Colonic mucosa (tissue), 4 donors: ENCODE data around the gene PSMC5. TPM values are rescaled to one million over a fixed set of nuclear protein-coding genes. Genes with fewer than 3 reads are reported as not detected.

ENCODE experiments used
- DNase-seq: peaks from one replicate; pipeline ENCODE4 v3.0.0-alpha.2; 2020
- H3K27ac ChIP-seq: fragments of 200-600 bp; one replicate; pipeline ENCODE4 v1.8.0; 2021
- H3K27me3 ChIP-seq: fragments of 200-600 bp; one replicate; pipeline ENCODE4 v1.8.0; 2021
- H3K36me3 ChIP-seq: fragments of 200-600 bp; one replicate; pipeline ENCODE4 v1.8.0; 2021
- H3K4me1 ChIP-seq: fragments of 200-600 bp; one replicate; pipeline ENCODE4 v1.8.0; 2021; ENCODE audit warnings: mild to moderate bottlenecking
- H3K4me3 ChIP-seq: fragments of 200-600 bp; one replicate; pipeline ENCODE4 v1.8.0; 2021
- H3K9ac ChIP-seq, 2 donors: one replicate each; pipeline ENCODE4 v1.7.0; 2013; ENCODE audit warnings: control low read depth in 2 of 2, low read depth in 2 of 2, low read length in 2 of 2
- H3K9me3 ChIP-seq: fragments of 200-600 bp; one replicate; pipeline ENCODE4 v1.8.0; 2021
- CTCF ChIP-seq: fragments of 200-600 bp; IDR thresholded peaks from one replicate; pipeline ENCODE4 v1.8.0; 2022; ENCODE audit warnings: antibody characterized with exemption, mild to moderate bottlenecking
- intact Hi-C: fragments of 100-400 bp; cut with DNase I; formaldehyde crosslinking; loops from one replicate; pipeline ENCODE4 v1.14.1; 2022
- total RNA-seq, 2 donors: library from RNA; stranded (reverse); fragmentation: NEBNext Ultra II Directional in 1 of 2; extraction: Animal tissue kit (Norgen Biotek cat#: 25700) in 1 of 2; gene quantifications; one replicate each; pipeline ENCODE4 v1.2.1, GENCODE V29; 2021
- donor health status: healthy.
- donor health status: DM: no; HTN: no; CAD: no.
- donor health status: DM: no; HTN: no; CAD: no.

The PSMC5 gene
- total RNA-seq, 2 donors from 2014 or later: 86.1 to 138 TPM

- TF ChIP-seq CTCF: no peak
- Histone ChIP-seq H3K27ac (no peak overlapping the region), H3K36me3 (peaks cover 18% of the 10 kb centered on the region), H3K9me3 (no peaks in the 10 kb centered on the region), H3K9ac (no peak overlapping the region), H3K4me3 (no peak overlapping the region), H3K27me3 (no peaks in the 10 kb centered on the region), H3K4me1 (no peaks in the 10 kb centered on the region)
- intact Hi-C loops: no loop called here
- no peak for DNase-seq
These were observed 9.4 kb upstream of the PSMC5 start for GRCh38 chr17:63817736-63818385.

GRCh38 chr17:63819131-63819530 is 8.1 kb upstream of the PSMC5 start:
- peaks cover 18% of the 10 kb centered on the region for H3K36me3 ChIP-seq
- H3K4me3 ChIP-seq: no peak overlapping the region
- H3K9me3 ChIP-seq: no peaks in the 10 kb centered on the region
- no peak overlapping the region for H3K27ac ChIP-seq
- no peaks in the 10 kb centered on the region for H3K4me1 ChIP-seq
- no peak for DNase-seq
- intact Hi-C loops: no loop called here
- no peak overlapping the region for H3K9ac ChIP-seq
- no peaks in the 10 kb centered on the region for H3K27me3 ChIP-seq
- TF ChIP-seq CTCF: no peak

GRCh38 chr17:63819585-63820537 is 7.4 kb upstream of the PSMC5 start:
- TF ChIP-seq CTCF: no peak
- H3K36me3 ChIP-seq: peaks cover 21% of the 10 kb centered on the region
- intact Hi-C loops: loop anchor here (10.0 kb wide), 1 partner anchor 45 kb away; the partner anchor contains the start of genes CCDC47 and DDX42
- no peak overlapping the region for H3K27ac ChIP-seq
- no peak for DNase-seq
- H3K4me3 ChIP-seq: no peak overlapping the region
- H3K27me3 ChIP-seq: no peaks in the 10 kb centered on the region
- no peaks in the 10 kb centered on the region for H3K4me1 ChIP-seq
- no peak overlapping the region for H3K9ac ChIP-seq
- no peaks in the 10 kb centered on the region for H3K9me3 ChIP-seq

GRCh38 chr17:63820963-63821561 is 6.2 kb upstream of the PSMC5 start:
- H3K9ac ChIP-seq: no peak overlapping the region
- intact Hi-C loops: loop anchor here (10.0 kb wide), 1 partner anchor 46 kb away; the partner anchor contains the start of genes CCDC47 and DDX42
- H3K4me1 ChIP-seq: peaks cover 4% of the 10 kb centered on the region
- H3K9me3 ChIP-seq: no peaks in the 10 kb centered on the region
- no peak overlapping the region for H3K4me3 ChIP-seq
- H3K27ac ChIP-seq: no peak overlapping the region
- H3K27me3 ChIP-seq: no peaks in the 10 kb centered on the region
- peaks cover 16% of the 10 kb centered on the region for H3K36me3 ChIP-seq
- DNase-seq: no peak
- no peak for TF ChIP-seq CTCF

GRCh38 chr17:63821804-63822203 is 5.4 kb upstream of the PSMC5 start:
- intact Hi-C loops: loop anchor here (10.0 kb wide), 1 partner anchor 47 kb away; the partner anchor contains the start of genes CCDC47 and DDX42
- no peaks in the 10 kb centered on the region for H3K27me3 ChIP-seq
- no peak overlapping the region for H3K27ac ChIP-seq
- no peak for DNase-seq
- TF ChIP-seq CTCF: no peak
- peaks cover 7% of the 10 kb centered on the region for H3K4me1 ChIP-seq
- H3K36me3 ChIP-seq: peaks cover 16% of the 10 kb centered on the region
- H3K4me3 ChIP-seq: no peak overlapping the region
- no peak overlapping the region for H3K9ac ChIP-seq
- H3K9me3 ChIP-seq: no peaks in the 10 kb centered on the region
